H9 (cell line): ENCODE measurements around the gene TBR1. TPM values are rescaled to one million over a fixed set of nuclear protein-coding genes. Genes with fewer than 3 reads are reported as not detected.

ENCODE experiments used
- DNase-seq: peaks from one replicate; pipeline ENCODE4 v3.0.0-alpha.2; 2017
- H2AFZ ChIP-seq: one replicate; pipeline ENCODE4 v1.6.1; 2013; ENCODE audit warnings: mild to moderate bottlenecking, low read length, control low read depth, moderate library complexity
- H2AK5ac ChIP-seq: 2 replicates; pipeline ENCODE4 v1.6.1; 2013; ENCODE audit warnings: low read length, control low read depth, mixed read lengths; ENCODE audit not compliant: insufficient read length
- H2BK120ac ChIP-seq: one replicate; pipeline ENCODE4 v1.6.1; 2013; ENCODE audit warnings: low read depth, mild to moderate bottlenecking, low read length, control low read depth, inconsistent platforms; ENCODE audit not compliant: poor library complexity, severe bottlenecking
- H2BK12ac ChIP-seq: 2 replicates; pipeline ENCODE4 v1.6.1; 2013; ENCODE audit warnings: low read length, control low read depth, mixed read lengths, low read depth; ENCODE audit not compliant: insufficient read length
- H2BK15ac ChIP-seq: 2 replicates; pipeline ENCODE4 v1.6.1; 2013; ENCODE audit warnings: low read depth, low read length, control low read depth
- H2BK20ac ChIP-seq: one replicate; pipeline ENCODE4 v1.6.1; 2013; ENCODE audit warnings: low read depth, mild to moderate bottlenecking, low read length, control low read depth, inconsistent platforms; ENCODE audit not compliant: poor library complexity, severe bottlenecking
- H2BK5ac ChIP-seq: 2 replicates; pipeline ENCODE4 v1.6.1; 2013; ENCODE audit warnings: low read length, control low read depth, mixed read lengths; ENCODE audit not compliant: insufficient read length
- H3K14ac ChIP-seq: 2 replicates; pipeline ENCODE4 v1.6.1; 2013; ENCODE audit warnings: low read length, control low read depth; ENCODE audit not compliant: insufficient read depth
- H3K18ac ChIP-seq: 2 replicates; pipeline ENCODE4 v1.6.1; 2013; ENCODE audit warnings: low read depth, mild to moderate bottlenecking, mixed read lengths, low read length, control low read depth; ENCODE audit not compliant: insufficient read length
- H3K23ac ChIP-seq: 2 replicates; pipeline ENCODE4 v1.6.1; 2013; ENCODE audit warnings: low read length, control low read depth, mixed read lengths, low read depth; ENCODE audit not compliant: insufficient read length
- H3K23me2 ChIP-seq: 2 replicates; pipeline ENCODE4 v1.6.1; 2013; ENCODE audit warnings: low read depth, mild to moderate bottlenecking, mixed read lengths, low read length, control low read depth; ENCODE audit not compliant: insufficient read length, poor library complexity, severe bottlenecking
- H3K27ac ChIP-seq: 2 replicates; pipeline ENCODE4 v1.5.1; 2013; ENCODE audit warnings: low read length, control low read depth, mixed read lengths, low read depth; ENCODE audit not compliant: insufficient read length
- H3K27me3 ChIP-seq: 2 replicates; pipeline ENCODE4 v1.6.1; 2013; ENCODE audit warnings: low read length, control low read depth, inconsistent platforms; ENCODE audit not compliant: insufficient read depth
- H3K4ac ChIP-seq: 2 replicates; pipeline ENCODE4 v1.6.1; 2013; ENCODE audit warnings: low read depth, mild to moderate bottlenecking, control low read depth, inconsistent platforms, low read length, moderate library complexity
- H3K4me1 ChIP-seq: 2 replicates; pipeline ENCODE4 v1.6.1; 2013; ENCODE audit warnings: low read length, control low read depth, inconsistent platforms; ENCODE audit not compliant: insufficient read depth
- H3K4me2 ChIP-seq: 2 replicates; pipeline ENCODE4 v1.6.1; 2013; ENCODE audit warnings: low read length, control low read depth, mixed read lengths; ENCODE audit not compliant: insufficient read length, insufficient read depth
- H3K56ac ChIP-seq: 2 replicates; pipeline ENCODE4 v1.6.1; 2013; ENCODE audit warnings: low read depth, mild to moderate bottlenecking, mixed read lengths, low read length, control low read depth; ENCODE audit not compliant: insufficient read length
- H3K79me1 ChIP-seq: 2 replicates; pipeline ENCODE4 v1.6.1; 2013; ENCODE audit warnings: low read depth, mild to moderate bottlenecking, moderate library complexity, low read length, control low read depth, inconsistent platforms; ENCODE audit not compliant: insufficient read depth, poor library complexity, severe bottlenecking
- H3K79me2 ChIP-seq: 2 replicates; pipeline ENCODE4 v1.6.1; 2013; ENCODE audit warnings: low read length, control low read depth, inconsistent platforms; ENCODE audit not compliant: insufficient read depth
- H3K9ac ChIP-seq: 2 replicates; pipeline ENCODE4 v1.6.1; 2013; ENCODE audit warnings: low read length, control low read depth, mixed read lengths; ENCODE audit not compliant: insufficient read length; ENCODE audit errors: extremely low read depth
- H3K9me3 ChIP-seq: one replicate; pipeline ENCODE4 v1.6.1; 2013; ENCODE audit warnings: low read depth, low read length, inconsistent platforms; ENCODE audit not compliant: control insufficient read depth
- H3T11ph ChIP-seq: one replicate; pipeline ENCODE4 v1.6.1; 2013; ENCODE audit warnings: mild to moderate bottlenecking, low read length, control low read depth, inconsistent platforms
- H4K20me1 ChIP-seq: one replicate; pipeline ENCODE4 v1.6.1; 2013; ENCODE audit not compliant: control insufficient read depth, insufficient read length, insufficient read depth
- H4K5ac ChIP-seq: 2 replicates; pipeline ENCODE4 v1.6.1; 2013; ENCODE audit warnings: low read depth, mild to moderate bottlenecking, mixed read lengths, low read length, control low read depth; ENCODE audit not compliant: insufficient read length
- H4K8ac ChIP-seq: replicated peaks from 2 replicates; pipeline ENCODE4 v1.6.1; 2013; ENCODE audit warnings: low read length, control low read depth, mixed read lengths, low read depth; ENCODE audit not compliant: insufficient read length
- H4K91ac ChIP-seq: 2 replicates; pipeline ENCODE4 v1.6.1; 2013; ENCODE audit warnings: low read depth, mild to moderate bottlenecking, moderate library complexity, mixed read lengths, low read length, control low read depth; ENCODE audit not compliant: insufficient read length
- H3K27ac Mint-ChIP-seq, 3 experiments: 2 replicates in 2 of 3; 3 replicates in 1 of 3; pipeline ENCODE4 v1.8.0; 2020 to 2021; ENCODE audit warnings: mixed read lengths in 3 of 3, mild to moderate bottlenecking in 1 of 3, moderate library complexity in 1 of 3
- H3K27me3 Mint-ChIP-seq: 2 replicates; pipeline ENCODE4 v1.8.0; 2021; ENCODE audit warnings: low read depth, mild to moderate bottlenecking, moderate library complexity, mixed read lengths
- H3K36me3 Mint-ChIP-seq, 3 experiments: 2 replicates in 2 of 3; 3 replicates in 1 of 3; pipeline ENCODE4 v1.8.0; 2020 to 2021; ENCODE audit warnings: low read depth in 3 of 3, mixed read lengths in 3 of 3; ENCODE audit not compliant: insufficient read depth in 1 of 3
- H3K4me1 Mint-ChIP-seq, 2 experiments: 2 replicates each; pipeline ENCODE4 v1.8.0; 2020; ENCODE audit warnings: mixed read lengths in 2 of 2
- H3K4me3 Mint-ChIP-seq, 2 experiments: 2 replicates in 1 of 2; 3 replicates in 1 of 2; pipeline ENCODE4 v1.8.0; 2020 to 2021; ENCODE audit warnings: mild to moderate bottlenecking in 2 of 2, mixed read lengths in 2 of 2, moderate library complexity in 1 of 2
- H3K9me3 Mint-ChIP-seq, 2 experiments: 2 replicates in 1 of 2; 3 replicates in 1 of 2; pipeline ENCODE4 v1.8.0; 2020; ENCODE audit warnings: mild to moderate bottlenecking in 2 of 2, mixed read lengths in 2 of 2, moderate library complexity in 1 of 2
- WGBS: extraction: QIAGEN DNeasy Blood & Tissue Kit; methylation state at CpG from one replicate; pipeline ENCODE4 v1.1.7; 2013; ENCODE audit warnings: missing lambda C conversion rate, low lambda C conversion rate, mixed read lengths; ENCODE audit not compliant: insufficient read length; ENCODE audit errors: extremely low coverage; 5-methylcytosine and 5-hydroxymethylcytosine counted together
- total RNA-seq: library from RNA; stranded (reverse); gene quantifications from 2 replicates; pipeline ENCODE4 v1.2.1, GENCODE V29; 2021
- TF ChIP-seq, protein P1 (sequence below): fragments of 200-600 bp; sonication (generic); conservative IDR thresholded peaks from 3 replicates; pipeline ENCODE4 v1.8.0; 2021; ENCODE audit warnings: antibody characterized with exemption, mild to moderate bottlenecking

TBR1 gene
- total RNA-seq, 1 experiment from 2014 or later, result 0.24 TPM

DNA sequence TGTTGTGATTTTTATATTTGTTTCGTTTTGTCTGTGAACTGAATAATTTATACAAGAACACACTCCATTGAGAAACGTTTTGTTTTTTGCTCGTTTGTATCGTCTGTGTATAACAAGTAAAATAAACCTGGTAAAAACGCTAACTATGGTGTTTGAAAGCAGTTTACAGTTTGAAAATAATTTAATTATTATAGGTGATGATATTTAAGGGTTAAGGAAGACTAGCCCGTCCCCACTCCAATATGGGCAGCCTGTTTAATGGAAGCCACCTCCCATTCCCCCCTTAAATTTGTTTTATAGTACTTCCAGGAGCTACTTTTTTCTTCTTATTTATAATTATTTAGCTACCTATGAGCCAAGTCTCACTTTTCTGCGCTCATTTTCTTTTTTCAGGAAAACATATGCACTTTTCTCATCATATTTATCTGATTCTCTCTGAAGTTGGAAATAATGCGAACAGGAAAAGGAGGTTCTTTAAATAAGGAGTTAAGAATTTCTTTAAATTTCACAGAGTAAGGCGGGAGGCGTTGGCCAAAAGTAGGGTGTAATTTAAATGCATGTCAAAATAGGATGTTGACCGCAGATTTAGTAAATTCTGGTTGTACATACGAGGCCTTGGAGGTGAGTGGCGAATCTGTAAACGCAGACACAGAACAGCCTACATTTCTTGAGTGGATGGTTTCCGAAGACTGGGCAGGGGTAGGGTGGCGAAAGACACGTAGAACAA is 9.8 kb downstream of the TBR1 start:
- TF ChIP-seq, protein P1, sequence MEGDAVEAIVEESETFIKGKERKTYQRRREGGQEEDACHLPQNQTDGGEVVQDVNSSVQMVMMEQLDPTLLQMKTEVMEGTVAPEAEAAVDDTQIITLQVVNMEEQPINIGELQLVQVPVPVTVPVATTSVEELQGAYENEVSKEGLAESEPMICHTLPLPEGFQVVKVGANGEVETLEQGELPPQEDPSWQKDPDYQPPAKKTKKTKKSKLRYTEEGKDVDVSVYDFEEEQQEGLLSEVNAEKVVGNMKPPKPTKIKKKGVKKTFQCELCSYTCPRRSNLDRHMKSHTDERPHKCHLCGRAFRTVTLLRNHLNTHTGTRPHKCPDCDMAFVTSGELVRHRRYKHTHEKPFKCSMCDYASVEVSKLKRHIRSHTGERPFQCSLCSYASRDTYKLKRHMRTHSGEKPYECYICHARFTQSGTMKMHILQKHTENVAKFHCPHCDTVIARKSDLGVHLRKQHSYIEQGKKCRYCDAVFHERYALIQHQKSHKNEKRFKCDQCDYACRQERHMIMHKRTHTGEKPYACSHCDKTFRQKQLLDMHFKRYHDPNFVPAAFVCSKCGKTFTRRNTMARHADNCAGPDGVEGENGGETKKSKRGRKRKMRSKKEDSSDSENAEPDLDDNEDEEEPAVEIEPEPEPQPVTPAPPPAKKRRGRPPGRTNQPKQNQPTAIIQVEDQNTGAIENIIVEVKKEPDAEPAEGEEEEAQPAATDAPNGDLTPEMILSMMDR, result no peak
- H3K23me2 ChIP-seq, result peaks cover 19% of the 10 kb centered on the region
- H4K8ac ChIP-seq, result no peak overlapping the region
- no peak overlapping the region; a peak in 1 of 7 replicates for H3K27ac Mint-ChIP-seq
- H2BK15ac ChIP-seq, result no peak overlapping the region
- H3K4me3 Mint-ChIP-seq, result peak overlapping the region in 1 of 2 experiments; percentile 72; a peak in 2 of 5 replicates
- no peaks in the 10 kb centered on the region for H3K4me1 ChIP-seq
- no peak overlapping the region for H2BK5ac ChIP-seq
- H2BK120ac ChIP-seq, result no peak overlapping the region
- H2AFZ ChIP-seq, result no peak overlapping the region
- no peak overlapping the region for H3T11ph ChIP-seq
- H2BK12ac ChIP-seq, result no peak overlapping the region
- no peak overlapping the region for H2BK20ac ChIP-seq
- WGBS, result no CpG with 5 or more reads among the region's 17 CpGs
- H4K20me1 ChIP-seq, result no peaks in the 10 kb centered on the region
- no peak overlapping the region for H3K27ac ChIP-seq
- H3K56ac ChIP-seq, result no peak overlapping the region
- no peaks in the 10 kb centered on the region for H3K9me3 ChIP-seq
- no peak overlapping the region for H3K9ac ChIP-seq
- H4K91ac ChIP-seq, result no peak overlapping the region
- H4K5ac ChIP-seq, result no peak overlapping the region
- DNase-seq, result no peak
- no peak overlapping the region for H3K23ac ChIP-seq
- no peak overlapping the region for H3K4ac ChIP-seq
- peaks cover 97% of the 10 kb centered on the region for H3K27me3 Mint-ChIP-seq
- peaks cover 0 to 6% of the 10 kb centered on the region in 2 experiments; a peak in 3 of 5 replicates for H3K9me3 Mint-ChIP-seq
- H3K4me2 ChIP-seq, result peak overlapping the region; percentile 65
- no peak overlapping the region for H3K18ac ChIP-seq
- H3K14ac ChIP-seq, result no peak overlapping the region
- no peaks in the 10 kb centered on the region for H3K79me2 ChIP-seq
- H2AK5ac ChIP-seq, result no peak overlapping the region
- no peaks in the 10 kb centered on the region for H3K79me1 ChIP-seq
- H3K27me3 ChIP-seq, result peaks cover 80% of the 10 kb centered on the region
- no peaks in the 10 kb centered on the region for H3K36me3 Mint-ChIP-seq
- H3K4me1 Mint-ChIP-seq, result peaks cover 21 to 35% of the 10 kb centered on the region in 2 experiments
